ENCODE data around the gene PTX4. TPM values are rescaled to one million over a fixed set of nuclear protein-coding genes. Genes with fewer than 3 reads are reported as not detected.

The PTX4 gene
- polyA plus RNA-seq, 1 donor (not counting 4 experiments of a cell fraction or from before 2014, with no cell fraction given) = not detected

DNA sequence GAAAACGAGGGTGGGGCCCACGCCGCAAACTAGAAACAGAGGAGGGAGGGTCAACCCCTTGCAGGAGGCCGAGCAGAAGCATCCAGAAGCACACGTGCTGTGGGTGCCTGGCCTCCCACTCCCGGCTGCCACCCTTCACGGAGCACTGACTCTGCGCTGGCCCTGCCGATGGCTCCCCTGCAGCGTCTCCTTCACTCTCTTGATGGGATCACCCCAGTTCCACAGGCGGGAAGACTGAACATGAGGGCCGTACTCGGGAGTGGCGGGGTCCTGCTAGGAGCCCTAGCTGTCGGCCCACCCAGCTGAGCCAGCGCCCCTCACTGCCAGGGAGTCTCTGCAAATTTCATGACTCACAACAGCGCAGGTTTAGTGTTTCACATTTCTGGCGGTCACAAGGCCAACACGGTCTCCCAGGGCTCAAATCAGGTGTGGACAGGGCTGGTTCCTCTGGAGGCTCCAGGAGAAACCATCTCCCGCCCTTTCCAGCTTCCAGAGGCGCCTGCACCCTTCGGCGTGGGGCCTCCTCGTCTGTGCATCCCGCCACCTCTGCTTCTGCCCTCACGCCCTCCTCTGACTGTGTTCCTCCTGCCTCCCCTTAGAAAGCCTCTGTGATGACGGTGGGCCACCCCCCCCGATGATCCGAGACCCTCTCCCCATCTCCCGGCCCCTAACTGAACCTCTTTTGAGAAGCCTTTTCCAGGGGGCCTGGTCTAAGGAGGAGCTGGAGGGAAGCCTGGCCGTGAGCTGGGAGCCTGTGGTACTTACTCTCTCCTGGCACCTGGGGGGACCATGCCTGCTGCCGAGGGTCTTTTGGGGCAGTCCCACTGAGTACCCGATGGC is 2.0 kb downstream of the PTX4 start:
- DNase-seq (ENCODE audit: low read depth, low spot score) (no peak), FAIRE-seq (no peak)
- Histone ChIP-seq H3K79me2 (ENCODE audit: control insufficient read depth, insufficient read depth, low read length) (no peaks in the 10 kb centered on the region), H3K9ac (ENCODE audit: control insufficient read depth, extremely low read depth, insufficient read depth, low read length) (no peak overlapping the region), H3K27me3 (ENCODE audit: control insufficient read depth, extremely low read depth, insufficient read depth, low read length) (no peaks in the 10 kb centered on the region), H2AFZ (ENCODE audit: control insufficient read depth, low read length) (no peak overlapping the region), H3K27ac (ENCODE audit: control insufficient read depth, insufficient read depth, low read length) (no peak overlapping the region), H3K9me3 (ENCODE audit: control insufficient read depth, low read depth, low read length) (no peaks in the 10 kb centered on the region), H3K4me2 (ENCODE audit: control insufficient read depth, extremely low read depth, insufficient read depth, low read depth, low read length) (no peak overlapping the region), H3K36me3 (ENCODE audit: control insufficient read depth in 2 of 2, extremely low read depth in 1 of 2, insufficient read depth in 2 of 2, low read length in 2 of 2) (no peaks in the 10 kb centered on the region), H3K9me1 (ENCODE audit: control insufficient read depth, extremely low read depth, insufficient read depth, low read length) (no peaks in the 10 kb centered on the region), H3K4me3 (ENCODE audit: control insufficient read depth in 2 of 3, extremely low read depth in 1 of 3, insufficient read depth in 2 of 3, low read depth in 1 of 3, low read length in 3 of 3) (no peak overlapping the region), H4K20me1 (ENCODE audit: control insufficient read depth, extremely low read depth, insufficient read depth, low read length) (no peaks in the 10 kb centered on the region), H3K4me1 (ENCODE audit: control insufficient read depth, extremely low read depth, insufficient read depth, low read length) (peaks cover 7% of the 10 kb centered on the region)
- TF ChIP-seq EZH2 (IDR thresholded peaks at IDR 0.05; ENCODE audit: low read length) (no peak), CTCF (optimal IDR thresholded peaks at IDR 0.05 in 1 of 3, IDR thresholded peaks at IDR 0.05 in 1 of 3, conservative IDR thresholded peaks at IDR 0.05 in 1 of 3; ENCODE audit: extremely low read depth in 1 of 3, insufficient read depth in 2 of 3, low read length in 3 of 3) (no peak)
- dilution Hi-C loops (cut with MboI; ENCODE audit: extremely low pct_ligation_motif_present, low sequenced_read_pairs) = no loop called here

GRCh38 chr16:1485847-1486496 is 2.8 kb downstream of the PTX4 start:
- no peak for DNase-seq (ENCODE audit: low read depth, low spot score)
- dilution Hi-C loops (cut with MboI; ENCODE audit: extremely low pct_ligation_motif_present, low sequenced_read_pairs) = no loop called here
- Histone ChIP-seq H2AFZ (ENCODE audit: control insufficient read depth, low read length) (no peak overlapping the region), H3K36me3 (ENCODE audit: control insufficient read depth in 2 of 2, extremely low read depth in 1 of 2, insufficient read depth in 2 of 2, low read length in 2 of 2) (no peaks in the 10 kb centered on the region), H3K27ac (ENCODE audit: control insufficient read depth, insufficient read depth, low read length) (no peak overlapping the region), H3K79me2 (ENCODE audit: control insufficient read depth, insufficient read depth, low read length) (no peaks in the 10 kb centered on the region), H3K4me1 (ENCODE audit: control insufficient read depth, extremely low read depth, insufficient read depth, low read length) (peaks cover 2% of the 10 kb centered on the region), H3K9me3 (ENCODE audit: control insufficient read depth, low read depth, low read length) (no peaks in the 10 kb centered on the region), H3K9me1 (ENCODE audit: control insufficient read depth, extremely low read depth, insufficient read depth, low read length) (no peaks in the 10 kb centered on the region), H3K4me2 (ENCODE audit: control insufficient read depth, extremely low read depth, insufficient read depth, low read depth, low read length) (no peak overlapping the region), H3K27me3 (ENCODE audit: control insufficient read depth, extremely low read depth, insufficient read depth, low read length) (no peaks in the 10 kb centered on the region), H3K9ac (ENCODE audit: control insufficient read depth, extremely low read depth, insufficient read depth, low read length) (no peak overlapping the region), H3K4me3 (ENCODE audit: control insufficient read depth in 2 of 3, extremely low read depth in 1 of 3, insufficient read depth in 2 of 3, low read depth in 1 of 3, low read length in 3 of 3) (no peak overlapping the region), H4K20me1 (ENCODE audit: control insufficient read depth, extremely low read depth, insufficient read depth, low read length) (no peaks in the 10 kb centered on the region)
- no peak for FAIRE-seq
- no peak for TF ChIP-seq EZH2 (IDR thresholded peaks at IDR 0.05; ENCODE audit: low read length)
- no peak for TF ChIP-seq CTCF (optimal IDR thresholded peaks at IDR 0.05 in 1 of 3, IDR thresholded peaks at IDR 0.05 in 1 of 3, conservative IDR thresholded peaks at IDR 0.05 in 1 of 3; ENCODE audit: extremely low read depth in 1 of 3, insufficient read depth in 2 of 3, low read length in 3 of 3)

Data from keratinocyte (primary cell).